Measurements from ENCODE around the gene NHP2. TPM values are rescaled to one million over a fixed set of nuclear protein-coding genes. Genes with fewer than 3 reads are reported as not detected.

The NHP2 gene
- total and polyA plus RNA-seq, 9 of the 15 experiments (the other 6 are each of a cell fraction or from before 2014, with no cell fraction given): 52.8 to 622 (median 144) TPM

- TF ChIP-seq THAP7 (CRISPR knock-in tag; IDR thresholded peaks at IDR 0.05) (no peak), CEBPB (tag; IDR thresholded peaks at IDR 0.05) (peak; percentile 43), ZKSCAN3 (CRISPR knock-in tag; IDR thresholded peaks at IDR 0.05) (no peak), ATF4 (CRISPR knock-in tag; IDR thresholded peaks at IDR 0.05) (no peak), TRIM24 (IDR thresholded peaks at IDR 0.05) (0 out of 4 replicates have a peak, but pooled peaks of 1 of the 2 experiments have one; percentile 29), MLLT1 (IDR thresholded peaks at IDR 0.05) (0 out of 4 replicates have a peak, but pooled peaks of 1 of the 2 experiments have one; percentile 20), NFATC3 (IDR thresholded peaks at IDR 0.05) (no peak), BRF2 (IDR thresholded peaks at IDR 0.05; ENCODE audit: borderline replicate concordance, insufficient read depth, insufficient read length) (no peak), NFYB (IDR thresholded peaks at IDR 0.05; ENCODE audit: extremely low read depth, insufficient read length) (no peak), CEBPG (CRISPR knock-in tag; IDR thresholded peaks at IDR 0.05) (0 out of 2 replicates have a peak, but pooled peaks have one; percentile 16), CEBPG (tag; conservative IDR thresholded peaks at IDR 0.05 in 1 of 2, IDR thresholded peaks at IDR 0.05 in 1 of 2) (no peak), RREB1 (CRISPR knock-in tag; IDR thresholded peaks at IDR 0.05) (no peak), KAT2B (IDR thresholded peaks at IDR 0.05; ENCODE audit: low read depth, low read length) (no peak), ZNF436 (CRISPR knock-in tag; IDR thresholded peaks at IDR 0.05) (no peak), FOXP4 (CRISPR knock-in tag; IDR thresholded peaks at IDR 0.05; ENCODE audit: borderline replicate concordance) (no peak), ZNF175 (CRISPR knock-in tag; IDR thresholded peaks at IDR 0.05; ENCODE audit: low read depth) (no peak), BCL6 (CRISPR knock-in tag; IDR thresholded peaks at IDR 0.05) (no peak)
These were observed 38.6 kb upstream of the NHP2 start (continued) for GRCh38 chr5:178192244-178192643.

Data from K562 (cell line).